DMS79 (cell line): ENCODE measurements around the gene STK25.

Experiments used
- DNase-seq: peaks from one replicate; lab custom pipeline; 2025; lab: John Stamatoyannopoulos, UW

The STK25 gene

GRCh38 chr2:241493092-241493491 lies 15.3 kb downstream of the STK25 start:
- no peak for DNase-seq

- no peak for DNase-seq
Measured at GRCh38 chr2:241492174-241492565, 16.2 kb downstream of the STK25 start.

- no peak for DNase-seq
Measured at GRCh38 chr2:241491549-241492173, 16.7 kb downstream of the STK25 start.

GRCh38 chr2:241490825-241491506 lies 17.4 kb downstream of the STK25 start:
- no peak for DNase-seq

GRCh38 chr2:241489733-241490680 lies 18.4 kb downstream of the STK25 start:
- DNase-seq, result no peak

GRCh38 chr2:241489088-241489487 lies 19.3 kb downstream of the STK25 start:
- no peak for DNase-seq

GRCh38 chr2:241485172-241485911 lies 23.0 kb downstream of the STK25 start:
- DNase-seq, result no peak

- no peak for DNase-seq
Measured at GRCh38 chr2:241483305-241483704, 25.1 kb downstream of the STK25 start.

GRCh38 chr2:241482126-241482955 lies 26.0 kb downstream of the STK25 start:
- no peak for DNase-seq

GRCh38 chr2:241481687-241482086 lies 26.7 kb downstream of the STK25 start:
- no peak for DNase-seq

- no peak for DNase-seq
Measured at GRCh38 chr2:241479026-241479898, 29.1 kb downstream of the STK25 start.

- no peak for DNase-seq
Measured at GRCh38 chr2:241478166-241478565, 30.2 kb downstream of the STK25 start.

GRCh38 chr2:241475267-241475666 lies 33.1 kb downstream of the STK25 start:
- DNase-seq, result no peak

GRCh38 chr2:241473399-241473798 lies 35.0 kb downstream of the STK25 start:
- no peak for DNase-seq

GRCh38 chr2:241469746-241470145 lies 38.6 kb downstream of the STK25 start:
- DNase-seq, result no peak

- DNase-seq, result no peak
Measured at GRCh38 chr2:241468476-241468781, 40.0 kb downstream of the STK25 start.

- DNase-seq, result no peak
Measured at GRCh38 chr2:241467777-241468475, 40.5 kb downstream of the STK25 start.

GRCh38 chr2:241466230-241466629 lies 42.2 kb downstream of the STK25 start:
- no peak for DNase-seq

- DNase-seq, result no peak
Measured at GRCh38 chr2:241465543-241465942, 42.8 kb downstream of the STK25 start.
